Measurements from ENCODE around the gene FHOD3.

DNA sequence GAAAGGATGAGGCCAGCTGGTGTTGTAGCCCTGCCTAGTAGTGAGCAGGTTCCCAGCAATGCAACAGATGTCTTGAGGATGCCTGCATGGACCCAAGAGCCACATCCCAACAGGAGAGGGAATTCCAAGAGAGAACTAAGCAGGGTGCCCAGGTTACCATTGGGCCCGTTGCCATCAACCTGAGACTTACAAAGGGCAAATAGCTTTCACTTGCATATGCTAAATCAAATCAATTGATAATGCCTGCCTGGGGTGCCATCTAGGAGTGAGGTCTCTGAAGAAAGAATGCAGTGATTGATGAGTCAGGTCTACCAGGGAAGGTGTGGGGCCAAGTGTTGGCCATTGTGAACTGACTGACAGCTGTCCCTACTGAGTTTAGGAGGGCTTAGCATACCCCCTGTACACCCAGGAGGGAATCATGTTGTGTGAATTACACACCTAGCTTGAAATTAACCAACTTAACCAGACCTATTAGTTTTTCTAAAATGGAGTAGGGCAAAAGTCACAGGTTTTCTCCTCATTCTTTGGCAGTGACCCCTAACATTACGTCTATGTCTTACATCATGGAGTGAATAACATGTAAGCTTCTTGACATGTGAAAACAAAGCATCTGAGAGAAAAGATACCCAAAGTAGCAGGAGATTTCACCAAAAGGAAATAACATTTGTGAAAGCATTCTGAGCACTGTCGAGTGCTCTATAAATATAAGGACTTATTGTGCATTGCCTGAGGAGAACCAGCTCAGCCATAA is 32.3 kb downstream of the FHOD3 start:
- TF ChIP-seq POU2F2 (IDR thresholded peaks at IDR 0.05; ENCODE audit: low read depth, low read length) (no peak), POLR2A (IDR thresholded peaks at IDR 0.05; ENCODE audit: low read depth, low read length) (no peak), POLR2AphosphoS5 (IDR thresholded peaks at IDR 0.05; ENCODE audit: low read depth, low read length) (no peak), TAF1 (IDR thresholded peaks at IDR 0.05; ENCODE audit: low read depth, low read length) (no peak)

Data from GM12891 (cell line).